Trophoblast cell (in vitro differentiated cells and primary cell): ENCODE data around the gene COL18A1.

ENCODE experiments used
- DNase-seq, 2 donors: peaks; one replicate each; pipeline ENCODE4 v3.0.0-alpha.2; 2016
- H2AFZ ChIP-seq: 2 replicates; pipeline ENCODE4 v1.6.1; 2013; ENCODE audit warnings: low read length, moderate library complexity, mild to moderate bottlenecking; ENCODE audit not compliant: insufficient read depth, poor library complexity
- H2AK5ac ChIP-seq: 2 replicates; pipeline ENCODE4 v1.6.1; 2013; ENCODE audit warnings: mild to moderate bottlenecking, low read length
- H2BK120ac ChIP-seq: 2 replicates; pipeline ENCODE4 v1.6.1; 2013; ENCODE audit warnings: low read length, mild to moderate bottlenecking, moderate library complexity; ENCODE audit not compliant: insufficient read depth, poor library complexity
- H2BK12ac ChIP-seq: 2 replicates; pipeline ENCODE4 v1.6.1; 2013; ENCODE audit warnings: mild to moderate bottlenecking, low read length, moderate library complexity
- H2BK5ac ChIP-seq: 2 replicates; pipeline ENCODE4 v1.6.1; 2013; ENCODE audit warnings: low read length, low read depth, moderate library complexity, mild to moderate bottlenecking; ENCODE audit not compliant: poor library complexity
- H3K14ac ChIP-seq: 2 replicates; pipeline ENCODE4 v1.6.1; 2013; ENCODE audit warnings: mild to moderate bottlenecking, low read length
- H3K18ac ChIP-seq: 2 replicates; pipeline ENCODE4 v1.6.1; 2013; ENCODE audit warnings: mild to moderate bottlenecking, low read length
- H3K23ac ChIP-seq: 2 replicates; pipeline ENCODE4 v1.6.1; 2013; ENCODE audit warnings: low read length
- H3K27ac ChIP-seq: 2 replicates; pipeline ENCODE4 v1.5.1; 2013; ENCODE audit warnings: low read depth, mild to moderate bottlenecking, inconsistent platforms, low read length, moderate library complexity
- H3K27me3 ChIP-seq: 2 replicates; pipeline ENCODE4 v1.6.1; 2013; ENCODE audit warnings: inconsistent platforms, mild to moderate bottlenecking, low read length, moderate library complexity; ENCODE audit not compliant: insufficient read depth
- H3K36me3 ChIP-seq, 2 experiments: 1 replicate in 1 of 2; 2 replicates in 1 of 2; pipeline ENCODE4 v1.6.1; 2013; ENCODE audit warnings: low read length in 2 of 2, mild to moderate bottlenecking in 2 of 2, moderate library complexity in 1 of 2; ENCODE audit not compliant: insufficient read depth in 2 of 2, control insufficient read depth in 1 of 2
- H3K4ac ChIP-seq: 2 replicates; pipeline ENCODE4 v1.6.1; 2013; ENCODE audit warnings: low read depth, mild to moderate bottlenecking, low read length, moderate library complexity
- H3K4me1 ChIP-seq, 2 experiments: 1 replicate in 1 of 2; 2 replicates in 1 of 2; pipeline ENCODE4 v1.6.1; 2013; ENCODE audit warnings: low read length in 2 of 2, mild to moderate bottlenecking in 2 of 2, moderate library complexity in 1 of 2; ENCODE audit not compliant: insufficient read depth in 2 of 2, control insufficient read depth in 1 of 2
- H3K4me2 ChIP-seq: 2 replicates; pipeline ENCODE4 v1.6.1; 2013; ENCODE audit warnings: inconsistent platforms, mild to moderate bottlenecking, low read length, moderate library complexity
- H3K4me3 ChIP-seq: 2 replicates; pipeline ENCODE4 v1.5.1; 2013; ENCODE audit warnings: mild to moderate bottlenecking, low read depth, low read length, inconsistent platforms
- H3K79me1 ChIP-seq: one replicate; pipeline ENCODE4 v1.6.1; 2013; ENCODE audit warnings: low read length
- H3K79me2 ChIP-seq: 2 replicates; pipeline ENCODE4 v1.6.1; 2013; ENCODE audit warnings: low read length, mild to moderate bottlenecking; ENCODE audit not compliant: control insufficient read depth, insufficient read depth, poor library complexity
- H3K9ac ChIP-seq: 2 replicates; pipeline ENCODE4 v1.6.1; 2013; ENCODE audit warnings: mild to moderate bottlenecking, low read length
- H3K9me3 ChIP-seq: 2 replicates; pipeline ENCODE4 v1.6.1; 2013; ENCODE audit warnings: low read depth, mild to moderate bottlenecking, control low read depth, inconsistent platforms, low read length; ENCODE audit not compliant: insufficient read depth
- H4K12ac ChIP-seq: 2 replicates; pipeline ENCODE4 v1.6.1; 2013; ENCODE audit warnings: low read depth, mild to moderate bottlenecking, low read length, moderate library complexity
- H4K8ac ChIP-seq: 2 replicates; pipeline ENCODE4 v1.6.1; 2013; ENCODE audit warnings: low read depth, mild to moderate bottlenecking, low read length, moderate library complexity
- H4K91ac ChIP-seq: one replicate; pipeline ENCODE4 v1.6.1; 2013; ENCODE audit warnings: low read depth, mild to moderate bottlenecking, low read length, moderate library complexity
- WGBS: extraction: QIAGEN DNeasy Blood & Tissue Kit; methylation state at CpG from one replicate; pipeline ENCODE4 v1.1.7; 2013; ENCODE audit warnings: missing lambda C conversion rate; ENCODE audit not compliant: insufficient read length, insufficient coverage; ENCODE audit errors: extremely low coverage; 5-methylcytosine and 5-hydroxymethylcytosine counted together

COL18A1 gene

GRCh38 chr21:45444385-45444784 lies 39.4 kb downstream of the COL18A1 start:
- H2BK120ac ChIP-seq = no peak overlapping the region
- no peak overlapping the region for H3K4me2 ChIP-seq
- H3K18ac ChIP-seq = no peak overlapping the region
- no peak overlapping the region for H3K27ac ChIP-seq
- H4K12ac ChIP-seq = no peak overlapping the region
- peak overlapping the region; percentile 2 for H3K4ac ChIP-seq
- H3K9ac ChIP-seq = no peak overlapping the region
- H4K8ac ChIP-seq = no peak overlapping the region
- peaks cover 15% of the 10 kb centered on the region for H3K9me3 ChIP-seq
- no peak overlapping the region for H2AFZ ChIP-seq
- H3K4me3 ChIP-seq = no peak overlapping the region
- no peak overlapping the region for H2BK5ac ChIP-seq
- H3K79me2 ChIP-seq = peaks cover 2% of the 10 kb centered on the region
- no peaks in the 10 kb centered on the region for H3K27me3 ChIP-seq
- H2AK5ac ChIP-seq = no peak overlapping the region
- no peak overlapping the region for H2BK12ac ChIP-seq
- peaks cover 0 to 6% of the 10 kb centered on the region in 2 experiments for H3K4me1 ChIP-seq
- 100% methylated on average over 3 of the region's 19 CpGs for WGBS
- no peak overlapping the region for H3K14ac ChIP-seq
- no peaks in the 10 kb centered on the region for H3K79me1 ChIP-seq
- H3K23ac ChIP-seq = no peak overlapping the region
- no peak for DNase-seq
- H3K36me3 ChIP-seq = peaks cover 21 to 34% of the 10 kb centered on the region in 2 experiments
- H4K91ac ChIP-seq = no peak overlapping the region

- H2AFZ ChIP-seq = no peak overlapping the region
- no peak overlapping the region for H2BK5ac ChIP-seq
- no peaks in the 10 kb centered on the region for H3K27me3 ChIP-seq
- no peak overlapping the region for H3K23ac ChIP-seq
- peaks cover 2 to 8% of the 10 kb centered on the region in 2 experiments for H3K4me1 ChIP-seq
- no peak overlapping the region for H4K91ac ChIP-seq
- no peak overlapping the region for H3K4ac ChIP-seq
- no peak overlapping the region for H3K18ac ChIP-seq
- H3K14ac ChIP-seq = no peak overlapping the region
- no peaks in the 10 kb centered on the region for H3K79me1 ChIP-seq
- no peak overlapping the region for H3K27ac ChIP-seq
- no peak overlapping the region for H2BK120ac ChIP-seq
- no peaks in the 10 kb centered on the region for H3K79me2 ChIP-seq
- no peak overlapping the region for H4K8ac ChIP-seq
- H4K12ac ChIP-seq = no peak overlapping the region
- peaks cover 21 to 34% of the 10 kb centered on the region in 2 experiments for H3K36me3 ChIP-seq
- no CpG with 5 or more reads among the region's 9 CpGs for WGBS
- no peak overlapping the region for H3K4me2 ChIP-seq
- no peak for DNase-seq
- H3K9ac ChIP-seq = no peak overlapping the region
- H3K9me3 ChIP-seq = peaks cover 15% of the 10 kb centered on the region
- H3K4me3 ChIP-seq = no peak overlapping the region
- H2AK5ac ChIP-seq = no peak overlapping the region
- H2BK12ac ChIP-seq = no peak overlapping the region
These were observed 40.4 kb downstream of the COL18A1 start for GRCh38 chr21:45445369-45445768.

GRCh38 chr21:45447821-45448220 lies 42.9 kb downstream of the COL18A1 start:
- no peak overlapping the region for H2BK120ac ChIP-seq
- no peak overlapping the region for H4K12ac ChIP-seq
- no peak overlapping the region for H3K23ac ChIP-seq
- H3K4me2 ChIP-seq = no peak overlapping the region
- peaks cover 2 to 8% of the 10 kb centered on the region in 2 experiments for H3K4me1 ChIP-seq
- H3K27ac ChIP-seq = no peak overlapping the region
- no peak overlapping the region for H2BK12ac ChIP-seq
- no peak overlapping the region for H2AFZ ChIP-seq
- no peaks in the 10 kb centered on the region for H3K79me2 ChIP-seq
- no peak overlapping the region for H3K14ac ChIP-seq
- no peak overlapping the region for H3K4ac ChIP-seq
- no peak overlapping the region for H3K18ac ChIP-seq
- no peak overlapping the region for H2BK5ac ChIP-seq
- no peak overlapping the region for H3K9ac ChIP-seq
- no peak overlapping the region for H4K8ac ChIP-seq
- H3K9me3 ChIP-seq = peaks cover 6% of the 10 kb centered on the region
- H2AK5ac ChIP-seq = no peak overlapping the region
- no peak overlapping the region for H3K4me3 ChIP-seq
- DNase-seq = no peak
- H3K27me3 ChIP-seq = no peaks in the 10 kb centered on the region
- H3K79me1 ChIP-seq = no peaks in the 10 kb centered on the region
- H3K36me3 ChIP-seq = peaks cover 8 to 17% of the 10 kb centered on the region in 2 experiments
- no CpG with 5 or more reads among the region's 8 CpGs for WGBS
- H4K91ac ChIP-seq = no peak overlapping the region

- H2AK5ac ChIP-seq = no peak overlapping the region
- no peak overlapping the region for H3K4ac ChIP-seq
- H2BK5ac ChIP-seq = no peak overlapping the region
- peaks cover 4% of the 10 kb centered on the region for H3K9me3 ChIP-seq
- no peaks in the 10 kb centered on the region for H3K79me1 ChIP-seq
- H3K27ac ChIP-seq = no peak overlapping the region
- no peak overlapping the region for H4K8ac ChIP-seq
- DNase-seq = no peak
- WGBS = no CpG with 5 or more reads among the region's 20 CpGs
- no peaks in the 10 kb centered on the region for H3K27me3 ChIP-seq
- no peak overlapping the region for H2AFZ ChIP-seq
- H3K36me3 ChIP-seq = peaks cover 8 to 19% of the 10 kb centered on the region in 2 experiments
- H3K4me2 ChIP-seq = no peak overlapping the region
- H3K18ac ChIP-seq = no peak overlapping the region
- peaks cover 2 to 11% of the 10 kb centered on the region in 2 experiments for H3K4me1 ChIP-seq
- no peak overlapping the region for H4K91ac ChIP-seq
- no peaks in the 10 kb centered on the region for H3K79me2 ChIP-seq
- no peak overlapping the region for H3K4me3 ChIP-seq
- no peak overlapping the region for H4K12ac ChIP-seq
- H3K9ac ChIP-seq = no peak overlapping the region
- no peak overlapping the region for H3K23ac ChIP-seq
- H3K14ac ChIP-seq = no peak overlapping the region
- no peak overlapping the region for H2BK120ac ChIP-seq
- no peak overlapping the region for H2BK12ac ChIP-seq
These were observed 43.4 kb downstream of the COL18A1 start for GRCh38 chr21:45448283-45448809.
